ENCODE measurements around the gene OS9. TPM values are rescaled to one million over a fixed set of nuclear protein-coding genes. Genes with fewer than 3 reads are reported as not detected.

Gene OS9
- total RNA-seq, 4 donors from 2014 or later, result 185 to 288 (median 224) TPM

DNA sequence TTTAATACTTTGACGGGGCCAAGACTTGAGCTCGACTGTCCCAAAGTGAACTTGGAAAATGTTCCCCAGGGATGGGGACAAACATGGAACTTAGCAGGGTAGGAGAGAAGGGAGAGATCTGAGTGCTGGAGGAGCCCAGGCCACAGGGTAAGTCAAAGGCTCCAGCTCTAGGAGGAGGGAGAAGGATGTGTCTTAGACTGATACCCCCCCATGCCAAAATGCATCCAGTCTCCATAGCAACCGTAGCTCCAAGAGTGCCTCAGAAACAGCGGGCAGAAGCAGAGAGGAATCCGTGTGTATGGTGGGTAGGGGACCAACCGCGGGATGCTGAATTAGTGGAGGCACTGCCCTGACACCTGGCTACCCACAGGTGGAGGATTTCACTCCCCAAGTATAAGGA lies 45.5 kb downstream of the OS9 start:
- Histone ChIP-seq H3K4me3 (no peak overlapping the region), H3K9me3 (no peaks in the 10 kb centered on the region), H3K36me3 (no peaks in the 10 kb centered on the region), H3K27me3 (peaks cover 7 to 69% of the 10 kb centered on the region in 2 donors), H3K27ac (no peak overlapping the region), H3K4me1 (peaks cover 0 to 53% (median 33%) of the 10 kb centered on the region in 4 donors)
- DNase-seq (ENCODE audit: low spot score in 2 of 2), result no peak
- WGBS, 2 donors, result 15 to 30% methylated on average over 7 of the region's 7 CpGs
- TF ChIP-seq POLR2A (IDR thresholded peaks at IDR 0.05) (no peak), EP300 (IDR thresholded peaks at IDR 0.05) (no peak)
- TF ChIP-seq, protein P1, sequence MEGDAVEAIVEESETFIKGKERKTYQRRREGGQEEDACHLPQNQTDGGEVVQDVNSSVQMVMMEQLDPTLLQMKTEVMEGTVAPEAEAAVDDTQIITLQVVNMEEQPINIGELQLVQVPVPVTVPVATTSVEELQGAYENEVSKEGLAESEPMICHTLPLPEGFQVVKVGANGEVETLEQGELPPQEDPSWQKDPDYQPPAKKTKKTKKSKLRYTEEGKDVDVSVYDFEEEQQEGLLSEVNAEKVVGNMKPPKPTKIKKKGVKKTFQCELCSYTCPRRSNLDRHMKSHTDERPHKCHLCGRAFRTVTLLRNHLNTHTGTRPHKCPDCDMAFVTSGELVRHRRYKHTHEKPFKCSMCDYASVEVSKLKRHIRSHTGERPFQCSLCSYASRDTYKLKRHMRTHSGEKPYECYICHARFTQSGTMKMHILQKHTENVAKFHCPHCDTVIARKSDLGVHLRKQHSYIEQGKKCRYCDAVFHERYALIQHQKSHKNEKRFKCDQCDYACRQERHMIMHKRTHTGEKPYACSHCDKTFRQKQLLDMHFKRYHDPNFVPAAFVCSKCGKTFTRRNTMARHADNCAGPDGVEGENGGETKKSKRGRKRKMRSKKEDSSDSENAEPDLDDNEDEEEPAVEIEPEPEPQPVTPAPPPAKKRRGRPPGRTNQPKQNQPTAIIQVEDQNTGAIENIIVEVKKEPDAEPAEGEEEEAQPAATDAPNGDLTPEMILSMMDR (IDR thresholded peaks at IDR 0.05), result no peak

DNA sequence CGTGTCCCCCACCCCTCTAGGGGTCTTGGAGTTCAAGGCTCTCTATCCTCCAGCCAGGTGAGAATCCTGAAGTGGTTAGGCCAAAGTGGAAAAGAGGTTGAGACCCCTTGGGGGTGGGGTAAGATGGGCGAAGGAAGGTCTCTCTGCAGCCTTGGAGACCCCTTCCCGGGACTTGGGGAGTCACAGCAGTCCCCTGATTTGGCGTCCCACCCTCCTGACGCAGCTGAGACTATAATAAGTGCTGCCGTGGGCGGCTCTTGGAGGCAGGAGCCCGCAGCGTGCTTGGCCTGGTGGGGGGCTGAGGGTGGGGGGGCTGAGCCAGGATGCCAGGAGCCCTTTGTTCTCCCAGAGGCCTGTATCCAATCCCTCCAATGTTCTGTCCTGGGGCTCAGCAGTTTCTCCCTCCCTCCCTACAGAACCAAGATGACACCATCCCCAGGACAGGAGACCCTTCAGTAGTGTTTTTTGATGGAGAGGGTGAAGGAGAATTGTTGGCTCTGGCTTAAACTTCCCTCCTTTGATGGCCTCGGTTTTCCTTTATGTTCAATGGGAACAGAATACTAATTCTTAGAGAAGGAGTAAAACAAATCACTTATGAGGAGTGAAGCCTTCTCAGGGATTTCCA lies 46.1 kb downstream of the OS9 start:
- Histone ChIP-seq H3K36me3 (no peaks in the 10 kb centered on the region), H3K27ac (no peak overlapping the region), H3K4me3 (no peak overlapping the region), H3K9me3 (no peaks in the 10 kb centered on the region), H3K4me1 (peaks cover 0 to 54% (median 33%) of the 10 kb centered on the region in 4 donors), H3K27me3 (peaks cover 7 to 63% of the 10 kb centered on the region in 2 donors)
- TF ChIP-seq EP300 (IDR thresholded peaks at IDR 0.05), result no peak
- TF ChIP-seq POLR2A (IDR thresholded peaks at IDR 0.05), result no peak
- TF ChIP-seq, protein P1 (IDR thresholded peaks at IDR 0.05), result no peak
- DNase-seq (ENCODE audit: low spot score in 2 of 2), result no peak
- 31 to 41% methylated on average over 10 of the region's 10 CpGs for WGBS, 2 donors

DNA sequence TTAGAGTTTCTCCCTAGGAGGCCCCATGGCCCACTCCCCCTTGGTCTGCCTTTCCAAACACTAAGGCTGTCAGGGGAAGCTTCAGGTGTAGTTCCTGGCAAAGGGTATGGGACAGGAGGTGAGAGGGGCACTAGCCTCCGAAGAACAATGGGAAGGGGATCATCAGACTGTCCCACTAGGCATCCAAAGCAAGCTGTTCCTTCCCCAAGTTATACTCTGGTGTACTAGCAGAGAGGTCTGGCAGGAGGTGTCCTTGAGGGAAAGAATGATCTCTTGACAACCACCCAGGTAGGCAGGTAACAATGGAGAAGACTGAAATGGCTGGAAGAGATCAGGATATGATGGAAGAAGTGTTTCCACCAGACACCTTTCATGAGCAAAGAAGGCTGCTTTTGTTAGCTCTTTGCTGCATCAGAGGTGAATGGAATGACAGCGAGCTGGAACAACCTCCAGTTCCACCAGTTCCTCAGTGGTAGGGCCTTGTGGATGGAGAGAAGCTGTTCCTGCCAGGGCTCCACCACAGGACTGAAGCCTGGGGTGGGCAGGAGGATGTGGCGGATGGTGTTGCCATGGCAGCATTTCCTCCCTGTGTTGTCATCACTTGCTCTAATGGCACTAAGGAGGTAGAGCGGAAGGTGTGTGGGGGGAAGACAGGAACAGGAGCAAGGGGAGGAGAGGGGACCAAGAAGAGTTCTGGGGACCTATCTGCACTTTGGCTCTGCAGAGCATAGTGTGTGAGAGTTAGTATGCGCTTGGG lies 46.9 kb downstream of the OS9 start:
- H3K27me3 ChIP-seq, result peaks cover 4 to 55% of the 10 kb centered on the region in 2 donors
- no peak overlapping the region for H3K27ac ChIP-seq
- H3K4me1 ChIP-seq, result peaks cover 0 to 52% (median 34%) of the 10 kb centered on the region in 4 donors
- TF ChIP-seq POLR2A (IDR thresholded peaks at IDR 0.05) (no peak), EP300 (IDR thresholded peaks at IDR 0.05) (no peak)
- TF ChIP-seq, protein P1 (IDR thresholded peaks at IDR 0.05), result no peak
- no peak for DNase-seq (ENCODE audit: low spot score in 2 of 2)
- no peaks in the 10 kb centered on the region for H3K9me3 ChIP-seq
- H3K36me3 ChIP-seq, result no peaks in the 10 kb centered on the region
- no peak overlapping the region for H3K4me3 ChIP-seq
- WGBS, 2 donors, result 56 to 73% methylated on average over 5 of the region's 5 CpGs

DNA sequence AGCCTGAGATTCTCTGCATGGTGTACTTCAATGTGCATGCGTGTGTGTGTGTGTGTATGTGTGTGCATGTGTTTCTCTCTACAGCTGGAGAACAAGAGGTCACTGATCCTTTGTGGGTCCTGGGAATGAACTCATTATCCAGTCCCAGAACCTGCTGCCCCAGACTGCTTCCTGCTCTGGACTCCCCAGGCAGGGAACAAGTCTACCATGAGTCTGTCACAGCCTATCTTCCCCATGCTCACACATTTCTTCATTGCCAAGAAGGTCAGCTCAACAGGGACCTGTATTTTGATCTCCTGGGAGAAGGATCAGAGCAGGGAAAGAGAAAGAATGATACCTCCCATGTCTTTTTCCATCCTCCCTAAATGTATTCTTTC lies 47.5 kb downstream of the OS9 start:
- Histone ChIP-seq H3K36me3 (peaks cover 0 to 4% (median 0%) of the 10 kb centered on the region in 3 donors), H3K4me1 (peaks cover 0 to 52% (median 30%) of the 10 kb centered on the region in 4 donors), H3K27me3 (peaks cover 2 to 49% of the 10 kb centered on the region in 2 donors), H3K27ac (no peak overlapping the region), H3K4me3 (peak overlapping the region in 2 of 4 donors; percentile 33 to 37), H3K9me3 (no peaks in the 10 kb centered on the region)
- no peak for DNase-seq (ENCODE audit: low spot score in 2 of 2)
- WGBS, 2 donors, result 47 to 50% methylated on average over 1 of the region's 1 CpG
- TF ChIP-seq POLR2A (IDR thresholded peaks at IDR 0.05), result no peak
- TF ChIP-seq EP300 (IDR thresholded peaks at IDR 0.05), result no peak
- TF ChIP-seq, protein P1 (IDR thresholded peaks at IDR 0.05), result no peak
